Measurements from ENCODE around the gene CTBP1.

Gene CTBP1

GRCh38 chr4:1212546-1213335 lies 36.2 kb downstream of the CTBP1 start:
- H3K9me2 ChIP-seq (replicated peaks; ENCODE audit: low read depth, low read length), result no peaks in the 10 kb centered on the region
- H4K20me1 ChIP-seq (ENCODE audit: insufficient read depth, low read length, poor library complexity, severe bottlenecking), result peaks cover under 1% of the 10 kb centered on the region
- peaks cover 8% of the 10 kb centered on the region; the same call in 1 of the 2 replicates for H3K79me2 ChIP-seq (ENCODE audit: insufficient read depth, low read length)
- no peaks in the 10 kb centered on the region for H3F3A ChIP-seq (ENCODE audit: low read depth)
- H3K4me1 ChIP-seq (ENCODE audit: insufficient read depth, low read length, poor library complexity, severe bottlenecking), result peaks cover 4% of the 10 kb centered on the region
- H3K9me3 ChIP-seq (ENCODE audit: insufficient read depth, low read depth, low read length), result no peaks in the 10 kb centered on the region
- no peak overlapping the region for H2AFZ ChIP-seq (ENCODE audit: low read length)
- H3K4me2 ChIP-seq (ENCODE audit: low read depth, low read length, poor library complexity, severe bottlenecking), result no peak overlapping the region
- no peak overlapping the region for H3K9ac ChIP-seq (ENCODE audit: low read depth, low read length, poor library complexity, severe bottlenecking)
- H3K36me3 ChIP-seq (ENCODE audit: insufficient read depth, low read length), result peaks cover 55% of the 10 kb centered on the region; the same call in 1 of the 2 replicates
- H3K4me3 ChIP-seq (ENCODE audit: low read length, poor library complexity, severe bottlenecking), result no peak overlapping the region
- H3K27me3 ChIP-seq (ENCODE audit: insufficient read depth, low read length, poor library complexity, severe bottlenecking), result no peaks in the 10 kb centered on the region
- no peak for TF ChIP-seq CTCF (conservative IDR thresholded peaks at IDR 0.05; ENCODE audit: low read length)
- no peak for TF ChIP-seq EZH2phosphoT487 (IDR thresholded peaks at IDR 0.05; ENCODE audit: borderline replicate concordance)

GRCh38 chr4:1211891-1212545 lies 36.9 kb downstream of the CTBP1 start:
- H2AFZ ChIP-seq (ENCODE audit: low read length), result no peak overlapping the region
- TF ChIP-seq EZH2phosphoT487 (IDR thresholded peaks at IDR 0.05; ENCODE audit: borderline replicate concordance), result no peak
- no peak for TF ChIP-seq CTCF (conservative IDR thresholded peaks at IDR 0.05; ENCODE audit: low read length)
- no peak overlapping the region for H3K4me2 ChIP-seq (ENCODE audit: low read depth, low read length, poor library complexity, severe bottlenecking)
- H3K4me1 ChIP-seq (ENCODE audit: insufficient read depth, low read length, poor library complexity, severe bottlenecking), result no peaks in the 10 kb centered on the region
- no peaks in the 10 kb centered on the region for H3K9me3 ChIP-seq (ENCODE audit: insufficient read depth, low read depth, low read length)
- H3F3A ChIP-seq (ENCODE audit: low read depth), result no peaks in the 10 kb centered on the region
- peaks cover 8% of the 10 kb centered on the region; the same call in 1 of the 2 replicates for H3K79me2 ChIP-seq (ENCODE audit: insufficient read depth, low read length)
- no peak overlapping the region for H3K9ac ChIP-seq (ENCODE audit: low read depth, low read length, poor library complexity, severe bottlenecking)
- H4K20me1 ChIP-seq (ENCODE audit: insufficient read depth, low read length, poor library complexity, severe bottlenecking), result no peaks in the 10 kb centered on the region
- H3K27me3 ChIP-seq (ENCODE audit: insufficient read depth, low read length, poor library complexity, severe bottlenecking), result no peaks in the 10 kb centered on the region
- H3K36me3 ChIP-seq (ENCODE audit: insufficient read depth, low read length), result peaks cover 55% of the 10 kb centered on the region; the same call in 1 of the 2 replicates
- H3K4me3 ChIP-seq (ENCODE audit: low read length, poor library complexity, severe bottlenecking), result no peak overlapping the region
- H3K9me2 ChIP-seq (replicated peaks; ENCODE audit: low read depth, low read length), result no peaks in the 10 kb centered on the region

GRCh38 chr4:1211371-1211770 lies 37.6 kb downstream of the CTBP1 start:
- H3K9ac ChIP-seq (ENCODE audit: low read depth, low read length, poor library complexity, severe bottlenecking), result no peak overlapping the region
- H3K36me3 ChIP-seq (ENCODE audit: insufficient read depth, low read length), result peaks cover 51% of the 10 kb centered on the region; the same call in 1 of the 2 replicates
- H3K27me3 ChIP-seq (ENCODE audit: insufficient read depth, low read length, poor library complexity, severe bottlenecking), result no peaks in the 10 kb centered on the region
- no peak overlapping the region for H3K4me3 ChIP-seq (ENCODE audit: low read length, poor library complexity, severe bottlenecking)
- peaks cover 4% of the 10 kb centered on the region; the same call in 1 of the 2 replicates for H3K79me2 ChIP-seq (ENCODE audit: insufficient read depth, low read length)
- TF ChIP-seq CTCF (conservative IDR thresholded peaks at IDR 0.05; ENCODE audit: low read length), result no peak
- no peak for TF ChIP-seq EZH2phosphoT487 (IDR thresholded peaks at IDR 0.05; ENCODE audit: borderline replicate concordance)
- H3K9me2 ChIP-seq (replicated peaks; ENCODE audit: low read depth, low read length), result no peaks in the 10 kb centered on the region
- no peak overlapping the region for H2AFZ ChIP-seq (ENCODE audit: low read length)
- H3K4me2 ChIP-seq (ENCODE audit: low read depth, low read length, poor library complexity, severe bottlenecking), result no peak overlapping the region
- H3K4me1 ChIP-seq (ENCODE audit: insufficient read depth, low read length, poor library complexity, severe bottlenecking), result no peaks in the 10 kb centered on the region
- no peaks in the 10 kb centered on the region for H3K9me3 ChIP-seq (ENCODE audit: insufficient read depth, low read depth, low read length)
- H3F3A ChIP-seq (ENCODE audit: low read depth), result no peaks in the 10 kb centered on the region
- no peaks in the 10 kb centered on the region for H4K20me1 ChIP-seq (ENCODE audit: insufficient read depth, low read length, poor library complexity, severe bottlenecking)
